Right ventricle myocardium superior (tissue), 1 donor: ENCODE results near the gene MXD3. TPM values are rescaled to one million over a fixed set of nuclear protein-coding genes. Genes with fewer than 3 reads are reported as not detected.
"Not testable (repeated sequence)": the region's sequence is repeated elsewhere in the genome, so short reads cannot be mapped to it uniquely, and the experiment has no call there.

ENCODE experiments used
- ATAC-seq: fragments of 200-7000 bp; cut with Tn5 transposase; one replicate; pipeline ENCODE4 v1.9.1; 2020; ENCODE audit warnings: mild to moderate bottlenecking; ENCODE audit not compliant: poor library complexity
- DNase-seq: peaks from one replicate; pipeline ENCODE4 v3.0.0-alpha.2; 2020
- intact Hi-C: fragments of 100-400 bp; cut with DNase I; formaldehyde crosslinking; loops from one replicate; pipeline ENCODE4 v1.11.2; 2022
- long read RNA-seq: library from polyadenylated mRNA; unstranded; transcript quantifications from one replicate; pipeline ENCODE4 v2.0.0, GENCODE V29; 2021
- total RNA-seq: library from RNA; stranded (reverse); fragmentation: NEBNext Ultra II Directional; extraction: Animal tissue kit (Norgen Biotek cat#: 25700); gene quantifications from one replicate; pipeline ENCODE4 v1.2.1, GENCODE V29; 2021
- donor health status: DM: no; HTN: yes; CAD: no; lungs with severe emphysema.

Gene MXD3, protein sequence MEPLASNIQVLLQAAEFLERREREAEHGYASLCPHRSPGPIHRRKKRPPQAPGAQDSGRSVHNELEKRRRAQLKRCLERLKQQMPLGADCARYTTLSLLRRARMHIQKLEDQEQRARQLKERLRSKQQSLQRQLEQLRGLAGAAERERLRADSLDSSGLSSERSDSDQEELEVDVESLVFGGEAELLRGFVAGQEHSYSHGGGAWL
- total RNA-seq = 2.5 TPM
- long read RNA-seq, partial matches to known transcripts = 1 of 3 reads
- long read RNA-seq, other reads (novel, unspliced or antisense) = 0 of 3 reads

DNA sequence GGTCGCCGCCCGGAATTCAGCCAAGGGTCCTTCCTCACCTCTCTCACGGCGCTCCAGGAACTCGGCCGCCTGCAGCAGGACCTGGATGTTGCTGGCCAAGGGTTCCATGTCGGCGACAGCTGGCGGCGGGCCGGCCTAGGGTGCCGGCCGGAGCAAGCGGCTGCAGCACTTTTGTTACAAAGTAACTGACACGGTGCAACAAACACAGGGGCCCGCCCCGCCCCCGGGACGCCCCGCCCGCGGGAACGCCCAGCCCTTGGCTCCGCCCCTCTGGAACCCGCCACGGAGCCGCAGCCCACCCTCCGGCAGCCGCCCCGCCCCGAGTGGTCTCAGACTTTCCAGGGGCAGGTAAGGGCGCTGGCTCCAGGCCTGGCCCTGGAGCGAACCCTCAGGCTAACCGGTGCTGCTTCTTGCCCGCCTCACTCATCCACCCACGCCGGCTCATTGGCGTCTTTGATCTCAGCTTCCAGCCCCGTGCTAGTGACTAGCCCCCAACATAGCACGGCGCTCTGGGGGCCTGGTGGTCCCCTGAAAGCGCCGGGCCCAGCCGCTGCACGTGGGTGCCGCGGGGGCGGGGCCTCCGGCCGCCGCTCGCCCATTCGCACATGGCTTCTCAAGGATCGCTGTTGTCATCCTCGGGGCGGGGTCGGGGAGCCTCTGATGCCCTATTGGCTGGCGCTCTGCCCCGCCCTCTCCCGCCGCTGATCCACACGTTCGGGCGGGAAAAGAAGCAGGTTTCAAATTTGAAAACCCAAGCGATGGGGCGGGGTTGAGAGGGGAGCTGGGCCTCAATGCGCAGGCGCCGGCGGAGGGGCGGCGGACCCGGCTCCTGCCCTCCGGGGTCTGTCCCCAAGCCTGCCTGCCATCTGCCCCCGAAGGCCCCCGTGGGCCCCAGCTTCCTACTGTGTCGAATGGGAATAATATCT, at the start of gene MXD3:
Gene MXD3, minus strand, starts transcription at position 176 of the 926 bp plus-strand sequence. Its CDS starts 68 bp downstream, at position 108.
- DNase-seq (peak; percentile 98), ATAC-seq (peak; percentile 94)
- intact Hi-C loops = no loop called here

DNA sequence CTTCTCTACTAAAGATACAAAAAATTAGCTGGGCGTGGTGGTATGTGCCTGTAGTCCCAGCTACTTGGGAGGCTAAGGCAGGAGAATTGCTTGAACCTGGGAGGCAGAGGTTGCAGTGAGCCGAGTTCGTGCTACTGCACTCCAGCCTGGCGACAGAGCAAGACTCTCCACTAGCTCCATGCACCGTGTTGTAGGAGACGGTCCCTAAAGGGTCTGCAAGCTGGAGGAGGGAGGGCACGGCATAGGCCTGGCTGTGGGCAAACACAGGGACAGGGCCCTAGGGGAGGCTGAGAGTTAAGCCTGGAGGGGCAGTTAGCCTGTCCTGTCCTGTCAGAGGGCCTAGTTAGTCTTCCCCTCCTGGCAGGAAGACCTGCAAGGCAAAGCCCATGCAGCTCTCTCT, 49.0 kb upstream of the MXD3 start:
- DNase-seq, intact Hi-C loops, ATAC-seq: not testable (repeated sequence)

DNA sequence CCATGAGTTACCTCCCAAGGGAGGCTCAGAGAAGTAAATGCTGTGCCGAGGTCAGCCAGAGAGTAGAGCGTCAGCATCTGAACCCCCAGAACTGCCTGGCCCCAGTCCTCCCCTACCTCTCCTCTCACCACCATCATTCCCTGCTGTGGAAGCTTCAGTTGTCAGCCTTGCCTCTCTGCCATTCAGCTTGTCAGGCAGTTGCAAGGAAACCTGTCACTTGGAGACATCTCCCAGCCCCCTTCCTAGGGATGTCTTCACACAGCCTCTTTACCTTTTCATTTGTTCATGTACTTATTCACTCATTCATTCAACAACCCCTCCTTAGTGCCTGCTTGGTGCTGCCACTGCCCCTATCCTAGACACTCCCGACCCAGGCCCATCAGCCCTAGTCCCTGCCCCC, 48.2 kb upstream of the MXD3 start:
- intact Hi-C loops = no loop called here

DNA sequence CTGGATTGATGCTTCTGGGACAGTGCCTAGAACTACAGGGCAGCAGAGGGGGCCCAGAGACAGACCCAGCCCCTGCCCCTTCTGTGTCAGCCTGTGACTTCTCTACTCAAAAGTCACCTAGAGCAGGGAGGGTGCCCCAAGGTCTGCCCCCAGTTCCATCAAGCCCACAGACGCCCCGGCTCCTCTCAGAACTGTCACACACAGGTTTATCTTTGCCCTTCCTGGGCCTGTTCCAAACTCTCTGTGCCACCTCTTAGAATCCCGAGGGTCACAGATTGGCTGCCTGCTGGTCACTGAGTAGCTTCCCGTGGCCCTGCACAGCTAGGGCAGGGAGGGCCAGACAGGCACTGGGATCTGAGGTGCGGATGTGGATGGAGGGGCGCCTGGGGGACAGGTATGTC, 47.8 kb upstream of the MXD3 start:
- no peak for ATAC-seq
- intact Hi-C loops = no loop called here
- peak; percentile 32 for DNase-seq

More for the DNA sequence above, 48.2 kb upstream of the MXD3 start:
- ATAC-seq (no peak), DNase-seq (no peak)

DNA sequence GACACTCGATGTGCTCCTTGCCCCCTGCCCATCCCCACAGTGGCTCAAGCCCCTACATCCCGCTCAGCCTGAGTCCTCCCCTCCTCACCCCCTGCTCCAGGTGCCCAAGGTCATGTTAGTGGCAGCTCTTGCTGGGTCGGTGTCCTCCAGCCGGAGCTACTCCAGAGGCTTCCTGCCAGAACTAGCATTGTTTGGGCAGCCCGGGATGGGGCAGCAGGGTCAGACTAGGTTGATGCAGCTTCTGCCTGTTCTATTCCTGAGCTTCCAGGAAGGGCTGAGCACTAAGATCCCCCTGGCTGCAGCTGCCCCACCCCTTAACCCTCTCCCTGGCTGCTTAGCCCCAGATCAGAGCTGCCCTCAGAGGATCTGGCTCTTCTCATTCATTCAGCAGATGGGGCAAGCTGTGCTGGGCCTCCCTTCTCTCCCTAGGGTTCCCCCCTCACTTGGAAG, 46.7 kb upstream of the MXD3 start:
- ATAC-seq (peak; percentile 33), DNase-seq (peak; percentile 52)
- intact Hi-C loops = no loop called here

DNA sequence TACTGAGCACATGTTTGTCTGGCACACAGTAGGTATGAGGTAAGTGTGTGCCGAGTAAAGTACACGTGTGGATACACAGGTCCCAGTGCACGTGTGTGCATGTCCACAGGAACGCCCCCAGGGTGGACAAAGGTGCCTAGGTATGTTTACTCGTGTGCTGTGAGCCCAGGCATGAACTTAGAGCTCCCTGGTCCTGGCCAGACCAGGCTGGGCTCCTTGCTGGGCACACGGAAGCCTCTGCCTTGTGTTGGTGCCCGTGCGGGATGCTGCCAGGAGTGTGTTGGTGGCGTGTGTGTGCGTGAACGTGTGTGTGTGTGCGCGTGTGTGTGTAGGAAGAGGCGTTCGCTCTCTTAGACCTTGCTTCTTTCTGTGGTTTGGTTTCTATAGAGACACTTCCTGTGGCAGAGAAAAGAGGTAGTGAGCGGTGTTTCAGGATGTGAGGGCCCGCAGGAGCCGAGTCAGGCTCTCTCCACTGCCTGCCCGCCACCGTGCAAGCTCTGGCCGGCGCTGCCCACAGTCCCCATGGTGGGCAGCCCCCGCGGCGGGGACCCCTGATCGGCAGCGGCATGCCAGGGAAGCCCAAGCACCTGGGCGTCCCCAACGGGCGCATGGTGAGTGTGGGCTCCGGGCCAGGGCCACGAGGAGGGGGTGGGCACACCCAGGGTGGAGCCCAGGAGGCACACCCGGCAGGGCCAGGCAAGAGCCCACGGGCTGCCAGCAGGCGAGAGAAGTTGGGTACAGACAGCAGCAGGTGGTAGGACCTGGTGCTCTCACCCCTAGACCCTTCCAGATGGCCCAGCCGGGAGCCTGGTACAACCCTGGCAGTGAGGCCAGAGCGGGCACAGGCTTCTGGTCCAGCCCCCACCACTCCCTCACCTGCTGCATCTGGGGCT, 46.0 kb upstream of the MXD3 start, which contains the start of gene RGS14:
Gene RGS14, plus strand, starts transcription at position 466 of the 893 bp plus-strand sequence. Its CDS starts 101 bp downstream, at position 567.
- intact Hi-C loops = no loop called here
- peak; percentile 78 for DNase-seq

DNA sequence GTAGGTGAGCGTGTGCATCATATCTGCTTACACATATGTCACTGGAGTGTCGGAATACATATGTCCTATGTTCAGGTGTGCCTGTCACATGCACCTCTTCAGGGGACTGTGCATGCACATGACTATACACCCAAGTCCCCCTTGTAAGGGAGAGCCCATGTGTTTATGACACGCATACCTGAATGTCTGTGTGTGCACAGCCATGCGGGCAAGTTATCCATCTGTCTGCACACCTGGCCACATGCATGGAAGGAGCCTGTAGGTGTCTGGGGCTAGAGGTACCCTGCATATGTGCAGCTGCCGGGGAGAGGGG, 45.4 kb upstream of the MXD3 start:
- intact Hi-C loops = no loop called here
- ATAC-seq = no peak
- peak; percentile 30 for DNase-seq

More for the DNA sequence above, 46.0 kb upstream of the MXD3 start, which contains the start of gene RGS14:
- ATAC-seq = peak; percentile 70

DNA sequence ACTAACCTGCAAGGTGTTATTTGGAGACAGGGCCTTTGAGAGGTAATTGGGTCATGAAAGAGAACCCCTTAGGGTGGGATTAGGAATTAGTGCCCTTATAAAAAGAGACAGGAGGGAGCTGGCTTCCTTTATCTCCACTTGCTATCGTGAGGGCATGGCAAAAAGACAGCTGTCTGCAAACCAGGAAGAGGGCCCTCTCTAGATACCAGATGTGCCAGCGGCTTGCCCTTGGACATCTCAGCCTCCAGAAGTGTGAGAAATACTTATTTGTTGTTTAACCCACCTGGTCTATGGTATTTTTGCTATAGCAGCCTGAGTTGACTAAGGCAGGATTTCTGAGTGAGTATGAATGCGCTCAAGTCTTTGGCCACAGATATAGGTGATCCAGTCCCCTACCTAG, 45.0 kb upstream of the MXD3 start:
- intact Hi-C loops = no loop called here
- DNase-seq = no peak
- ATAC-seq = no peak

DNA sequence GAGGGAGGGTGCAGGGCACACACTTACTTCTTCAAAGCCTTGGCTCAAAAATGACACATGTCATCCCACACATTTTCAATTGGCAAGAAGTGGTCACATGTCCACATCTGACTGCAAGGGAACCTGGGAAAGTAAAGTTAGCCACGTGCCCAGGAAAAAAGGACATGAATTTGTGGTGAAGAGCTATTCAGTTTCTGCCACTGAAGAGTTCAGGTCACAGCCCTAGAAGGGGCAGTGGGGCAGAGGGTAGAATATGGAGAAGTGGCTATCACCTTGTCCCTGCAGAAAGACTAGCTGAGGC, 44.1 kb upstream of the MXD3 start:
- ATAC-seq = no peak
- DNase-seq = peak; percentile 6
- intact Hi-C loops = no loop called here

DNA sequence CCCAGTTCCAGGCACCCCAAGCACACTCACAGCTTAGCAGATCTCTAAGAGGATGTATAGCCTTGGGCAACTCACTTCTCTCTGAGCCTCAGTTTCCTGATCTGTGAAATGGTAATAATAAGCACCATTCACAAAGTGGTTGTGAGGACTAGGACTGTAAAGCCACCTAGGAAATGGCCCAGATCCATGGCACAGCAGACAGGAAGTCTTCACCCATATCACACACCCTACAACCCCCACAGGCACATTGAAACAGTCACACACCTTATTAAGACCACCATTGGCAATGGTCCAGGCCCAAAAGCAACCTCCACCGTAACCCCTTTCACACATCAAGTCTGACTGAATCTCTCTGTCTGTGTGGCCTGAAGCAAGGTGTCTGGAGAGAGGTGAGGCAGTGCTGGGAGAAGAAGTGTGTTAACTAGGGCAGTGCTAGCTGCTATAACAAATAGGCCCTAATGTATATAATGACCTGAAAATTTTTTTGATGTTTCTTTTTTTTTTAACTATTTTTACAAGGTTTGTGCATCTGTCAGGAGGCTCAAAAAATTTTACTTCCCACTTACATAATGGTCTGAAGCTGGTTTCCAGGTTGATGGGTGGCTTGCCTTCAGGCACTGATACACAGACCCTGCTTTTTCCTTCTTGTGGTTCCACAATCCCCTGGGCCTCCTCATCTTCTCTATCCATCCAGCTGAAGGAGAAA, 43.6 kb upstream of the MXD3 start:
- no peak for ATAC-seq
- DNase-seq = no peak
- intact Hi-C loops = no loop called here

DNA sequence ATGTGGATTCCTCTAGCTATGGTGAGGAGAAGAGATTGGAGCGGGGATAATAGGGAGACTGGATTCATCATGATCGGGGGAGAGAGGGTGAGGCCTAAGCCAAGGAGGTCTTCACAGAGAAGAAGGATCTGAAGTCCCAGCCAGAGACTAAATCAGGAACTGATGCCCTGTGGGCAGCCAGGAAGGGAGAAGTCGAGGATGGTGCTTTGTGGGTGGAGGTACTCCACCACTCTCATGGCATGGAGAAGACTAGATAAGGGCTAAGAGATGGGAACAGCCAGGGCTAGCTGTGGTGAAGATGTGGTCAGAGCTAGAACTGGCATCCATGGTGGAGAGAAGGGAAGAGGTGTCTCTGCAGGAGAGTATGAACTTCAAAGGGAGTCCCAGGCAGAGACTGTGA, 43.0 kb upstream of the MXD3 start:
- ATAC-seq (no peak), DNase-seq (peak; percentile 13)
- intact Hi-C loops = no loop called here

DNA sequence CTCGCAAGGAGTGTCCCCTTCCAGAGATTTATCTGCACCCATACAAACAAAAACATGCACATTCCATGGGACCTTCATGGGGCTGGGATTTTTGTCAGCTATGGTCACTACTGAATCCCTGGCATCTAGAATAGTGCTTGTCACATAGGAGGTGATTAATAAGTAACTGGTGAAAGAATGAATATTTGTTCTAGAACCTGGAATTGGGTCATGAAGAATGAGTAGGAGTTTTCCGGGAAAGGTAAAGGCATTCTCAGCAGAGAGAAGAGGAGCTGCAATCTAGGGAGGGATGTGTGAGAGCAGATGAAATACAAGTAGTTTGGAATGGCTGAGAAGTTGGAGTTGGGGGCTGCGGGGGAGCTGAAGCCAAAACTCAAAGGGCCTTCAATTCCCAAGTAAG, 42.6 kb upstream of the MXD3 start:
- intact Hi-C loops = no loop called here
- ATAC-seq (no peak), DNase-seq (no peak)

DNA sequence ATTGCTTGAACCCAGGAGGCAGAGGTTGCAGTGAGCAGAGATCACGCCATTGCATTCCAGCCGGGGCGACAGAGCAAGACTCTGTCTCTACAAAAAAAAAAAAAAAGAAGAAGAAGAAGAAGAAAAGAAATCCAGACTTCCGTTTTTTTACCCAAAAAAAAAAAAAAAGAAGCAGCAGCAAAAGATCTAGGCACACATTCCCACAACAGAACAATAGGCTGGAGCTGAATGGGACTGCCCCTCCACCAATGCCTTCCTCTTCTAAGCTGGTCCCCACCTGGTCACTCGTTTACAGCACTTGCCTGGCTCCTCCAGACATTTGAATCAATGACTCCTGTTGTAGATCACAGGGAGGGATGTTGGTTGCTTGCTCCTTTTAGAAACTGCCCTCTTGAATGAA, 41.4 kb upstream of the MXD3 start:
- peak; percentile 26 for DNase-seq
- ATAC-seq = no peak
- intact Hi-C loops = no loop called here

DNA sequence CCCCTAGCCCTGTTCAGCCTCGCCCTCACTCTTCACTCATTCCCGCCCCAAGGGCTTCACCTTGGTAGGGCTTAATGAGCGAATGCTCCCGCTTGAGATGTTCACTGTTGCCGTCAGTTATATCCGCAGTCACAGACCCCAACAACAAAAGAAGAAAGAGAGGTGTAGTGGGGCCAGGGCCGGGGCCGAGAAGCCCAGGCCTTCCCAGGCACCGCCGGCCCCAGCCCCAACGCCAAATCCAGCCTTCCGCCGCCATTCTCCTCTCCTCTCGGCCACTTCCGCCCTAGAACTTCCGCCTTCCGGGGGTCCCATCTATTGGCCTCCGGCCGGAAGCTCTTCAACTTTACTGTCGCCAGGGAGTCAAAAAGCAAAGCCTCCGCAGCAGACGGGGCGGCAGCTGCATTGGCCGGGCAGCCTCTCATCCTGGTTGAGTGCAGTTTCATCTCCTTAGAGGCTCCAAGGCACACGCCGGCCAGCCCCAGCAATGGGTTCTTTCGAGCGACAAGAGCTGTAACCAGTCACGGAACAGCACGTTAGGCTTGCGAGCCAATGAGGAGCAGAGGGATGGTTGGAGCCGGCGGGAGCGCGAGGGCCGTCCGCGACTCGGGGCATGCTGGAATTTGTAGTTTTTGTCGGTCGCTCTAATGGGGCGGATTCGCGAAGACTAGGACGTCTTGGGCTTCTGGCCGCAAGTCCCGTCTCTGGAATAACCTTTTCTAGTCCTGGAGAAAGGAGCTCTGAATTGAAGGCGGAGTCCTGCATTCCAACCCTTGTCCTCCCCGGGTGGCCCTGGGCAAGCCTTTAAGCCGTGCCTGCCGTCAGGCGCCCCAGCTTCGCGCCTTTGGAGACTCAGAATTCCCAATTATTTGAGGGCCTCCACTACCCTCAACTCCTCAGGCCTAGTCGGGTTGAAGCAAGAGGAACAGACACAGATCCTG, 40.0 kb upstream of the MXD3 start, which contains the start of gene LMAN2:
Gene LMAN2, minus strand, starts transcription at position 277 of the 938 bp plus-strand sequence. Its CDS starts 21 bp downstream, at position 256.
- intact Hi-C loops = no loop called here
- ATAC-seq = peak; percentile 99

DNA sequence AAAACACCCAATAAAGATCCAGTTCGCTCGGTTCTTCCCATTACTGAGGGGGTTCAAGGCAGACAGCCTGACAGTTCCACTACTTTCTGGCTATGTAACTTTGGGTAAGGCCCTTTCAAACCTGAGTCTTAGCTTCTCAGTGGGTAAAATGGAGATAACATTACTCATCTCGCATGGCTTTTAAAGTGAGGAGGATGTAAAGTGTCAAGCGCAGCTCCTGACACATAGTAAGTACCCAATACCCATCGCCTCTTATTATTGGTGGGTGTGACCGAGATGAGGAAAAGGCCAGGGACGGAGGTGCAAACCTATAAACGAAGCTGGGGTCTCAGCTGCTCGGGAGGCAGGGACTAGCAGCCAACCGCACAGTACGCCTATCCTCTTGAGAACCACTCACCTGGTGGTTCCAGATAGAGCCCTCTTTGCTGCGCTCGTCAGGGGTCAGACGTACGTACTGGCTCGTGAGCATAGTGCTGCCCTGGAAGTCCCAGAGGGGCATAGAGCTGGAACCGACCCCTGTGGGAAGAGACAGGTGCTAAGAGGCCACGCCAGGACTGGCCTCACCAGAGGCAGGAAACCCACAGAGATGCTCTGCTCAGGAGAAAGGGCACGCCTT, 39.2 kb upstream of the MXD3 start:
- ATAC-seq = no peak

More for the DNA sequence above, 40.0 kb upstream of the MXD3 start, which contains the start of gene LMAN2:
- peak; percentile 95 for DNase-seq

DNA sequence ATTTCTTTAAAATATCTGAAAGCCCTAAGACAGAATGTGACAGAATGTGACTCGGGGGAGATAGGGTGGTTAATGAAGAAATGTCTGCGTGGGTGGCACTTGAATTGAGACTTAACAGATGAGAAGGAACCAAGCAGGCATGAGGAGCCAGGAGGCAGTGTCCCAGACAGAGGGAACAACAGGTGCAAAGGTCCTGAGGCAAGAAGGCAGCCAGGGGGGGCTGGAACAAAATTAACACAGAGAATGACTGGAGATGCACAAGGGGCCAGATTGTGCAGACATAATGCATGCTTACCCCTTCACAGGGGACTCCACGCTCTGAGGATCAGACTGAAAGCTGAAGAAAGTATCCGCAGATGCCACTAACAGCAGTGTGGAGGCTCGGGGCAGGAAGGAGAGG, 38.1 kb upstream of the MXD3 start:
- no peak for DNase-seq
- ATAC-seq = no peak
- intact Hi-C loops = no loop called here

More for the DNA sequence above, 39.2 kb upstream of the MXD3 start:
- DNase-seq = peak; percentile 34
- intact Hi-C loops = no loop called here

DNA sequence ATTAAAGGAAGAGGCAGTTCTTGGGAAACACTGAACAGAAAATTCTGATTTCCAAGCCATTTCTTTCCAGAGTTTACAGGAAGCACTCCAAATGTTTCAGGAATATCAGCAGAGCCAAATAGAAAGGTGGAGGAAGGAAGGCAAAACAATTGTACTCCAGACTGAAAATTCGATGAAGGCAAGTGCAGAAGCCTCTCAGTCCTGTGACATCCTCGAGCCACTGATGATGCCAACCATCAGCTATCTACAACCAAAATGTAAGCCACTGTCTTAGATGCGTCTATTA, 37.6 kb upstream of the MXD3 start:
- intact Hi-C loops = no loop called here
- no peak for ATAC-seq
- no peak for DNase-seq
